ENCODE measurements around the gene SLF2. TPM values are rescaled to one million over a fixed set of nuclear protein-coding genes. Genes with fewer than 3 reads are reported as not detected.

Gene SLF2
- total and polyA plus RNA-seq, 9 of the 15 experiments (the other 6 are each of a cell fraction or from before 2014, with no cell fraction given) = 1.7 to 18.4 (median 7.8) TPM

DNA sequence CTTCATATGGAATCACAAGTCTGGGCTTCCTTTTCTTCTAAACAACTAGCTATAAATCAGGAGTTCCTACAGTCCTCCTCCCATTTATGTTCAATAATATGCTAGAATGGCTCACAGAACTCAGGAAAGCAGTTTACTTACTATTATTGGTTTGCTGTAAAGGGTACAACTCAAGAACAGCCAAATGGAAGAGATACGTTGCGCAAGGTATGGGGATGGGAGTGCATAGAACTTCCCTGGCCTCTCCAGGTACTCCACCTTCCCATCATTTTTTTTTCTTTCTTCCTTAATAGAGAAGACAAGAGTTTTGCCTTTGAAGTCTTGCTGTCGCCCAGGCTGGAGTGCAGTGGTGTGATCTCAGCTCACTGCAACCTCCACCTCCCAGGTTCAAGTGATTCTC, 29.5 kb downstream of the SLF2 start (continued):
- no peak for TF ChIP-seq SAFB2 (IDR thresholded peaks at IDR 0.05; ENCODE audit: borderline replicate concordance, low read depth, low read length, severe bottlenecking)

GRCh38 chr10:100943508-100943907, 30.7 kb downstream of the SLF2 start:
- FAIRE-seq (no peak), ATAC-seq (no peak), DNase-seq (ENCODE audit: extremely low read depth in 1 of 4, low spot score in 3 of 4) (no peak)
- ChIA-PET POLR2A (interaction anchor here (0.8 kb wide), 1 partner anchor 12 kb away, joined by 3 read pairs; no protein-coding TSS in a partner anchor), CTCF (ENCODE audit: low intra/inter-chr PET ratio) (no interaction called here)
- no peaks in the 10 kb centered on the region for H4K20me1 ChIP-seq (replicated peaks; ENCODE audit: control insufficient read depth, insufficient read depth, low read length)
- H3K36me3 ChIP-seq (ENCODE audit: control insufficient read depth, insufficient read depth, low read length) = peaks cover 74% of the 10 kb centered on the region
- no peaks in the 10 kb centered on the region for H3K9me3 ChIP-seq (replicated peaks; ENCODE audit: control insufficient read depth, insufficient read depth, low read depth, low read length)
- in situ Hi-C loops (cut with MboI) = no loop called here
- H3K27me3 ChIP-seq (ENCODE audit: control insufficient read depth in 2 of 2, insufficient read depth in 2 of 2, low read length in 2 of 2) = no peaks in the 10 kb centered on the region
- intact Hi-C loops (cut with micrococcal nuclease) = no loop called here
- no peak overlapping the region for H2AFZ ChIP-seq (ENCODE audit: low read depth, low read length)
- H3K4me2 ChIP-seq (ENCODE audit: insufficient read depth, low read length) = no peak overlapping the region
- H3K27ac ChIP-seq (ENCODE audit: extremely low read depth, low read depth, low read length) = no peak overlapping the region
- no TSS peak for BruUV-seq (replicated peaks)
- no peaks in the 10 kb centered on the region for H3K9me1 ChIP-seq (ENCODE audit: control insufficient read depth, insufficient read depth, low read length)
- TF ChIP-seq NFIC (IDR thresholded peaks at IDR 0.05) (no peak), MAFF (IDR thresholded peaks at IDR 0.05; ENCODE audit: low read length) (no peak), ZNF699 (CRISPR knock-in tag; IDR thresholded peaks at IDR 0.05; ENCODE audit: insufficient replicate concordance) (no peak), E2F3 (CRISPR knock-in tag; IDR thresholded peaks at IDR 0.05) (no peak), OTX1 (CRISPR knock-in tag; IDR thresholded peaks at IDR 0.05) (no peak), CBX2 (IDR thresholded peaks at IDR 0.05; ENCODE audit: insufficient read depth, low read length, poor library complexity, severe bottlenecking) (no peak)
- TF ChIP-seq, protein P1, sequence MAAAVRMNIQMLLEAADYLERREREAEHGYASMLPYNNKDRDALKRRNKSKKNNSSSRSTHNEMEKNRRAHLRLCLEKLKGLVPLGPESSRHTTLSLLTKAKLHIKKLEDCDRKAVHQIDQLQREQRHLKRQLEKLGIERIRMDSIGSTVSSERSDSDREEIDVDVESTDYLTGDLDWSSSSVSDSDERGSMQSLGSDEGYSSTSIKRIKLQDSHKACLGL (CRISPR knock-in tag; IDR thresholded peaks at IDR 0.05; ENCODE audit: borderline replicate concordance, poor library complexity, severe bottlenecking) = no peak
- H3K79me2 ChIP-seq (ENCODE audit: control insufficient read depth, insufficient read depth, low read length) = no peaks in the 10 kb centered on the region
- H3K4me1 ChIP-seq (replicated peaks in 1 of 2; ENCODE audit: control insufficient read depth in 2 of 2, insufficient read depth in 2 of 2, low read length in 2 of 2) = no peaks in the 10 kb centered on the region
- H3K9ac ChIP-seq (ENCODE audit: insufficient read depth in 1 of 2, low read depth in 2 of 2, low read length in 2 of 2) = no peak overlapping the region
- no peak overlapping the region for H3K4me3 ChIP-seq
